Right lobe of liver (tissue), 4 donors: ENCODE measurements around the gene UBAP2L.

Experiments used
- CTCF ChIP-seq, 4 donors: fragments of 200-600 bp in 3 of 4; fragments of 450-650 bp in 1 of 4; IDR thresholded peaks; one replicate each; pipeline versions ENCODE4 v1.5.1 to v1.8.0; 2016 to 2022; ENCODE audit warnings: antibody characterized with exemption in 4 of 4, mild to moderate bottlenecking in 2 of 4
- POLR2A ChIP-seq: fragments of 450-650 bp; IDR thresholded peaks from one replicate; pipeline ENCODE4 v1.6.1; 2017; ENCODE audit warnings: antibody characterized with exemption, mild to moderate bottlenecking
- donor health status: DM: no; HTN: no; CAD: no.
- donor health status: DM: no; HTN: no; CAD: no.
- donor health status: DM: no; HTN: yes; CAD: no.

GRCh38 chr1:154225370-154225769 lies 4.6 kb downstream of the UBAP2L start:
- no peak for TF ChIP-seq CTCF (IDR thresholded peaks at IDR 0.05)
- no peak for TF ChIP-seq POLR2A
